Spleen (tissue), 7 donors: Measurements from ENCODE around the gene DNAJB1.

Source experiments
- CTCF ChIP-seq, 11 experiments: fragments of 200-600 bp in 7 of 11; fragments of 450-650 bp in 4 of 11; sonication (generic) in 4 of 11; IDR thresholded peaks in 8 of 11; conservative IDR thresholded peaks in 3 of 11; 1 replicate in 7 of 11; 2 replicates in 4 of 11; pipeline versions ENCODE4 v1.4.0 to v1.8.0; 2016 to 2021; ENCODE audit warnings: antibody characterized with exemption in 11 of 11, inconsistent platforms in 4 of 11, mild to moderate bottlenecking in 1 of 11
- POLR2A ChIP-seq, 3 donors: fragments of 450-650 bp; IDR thresholded peaks; one replicate each; pipeline ENCODE4 v1.5.1; 2017; ENCODE audit warnings: antibody characterized with exemption in 3 of 3, mild to moderate bottlenecking in 1 of 3
- donor health status: DM: no; HTN: no; CAD: no; lungs with moderate emphysema.
- donor health status: DM: no; HTN: no; CAD: no.
- donor health status: DM: no; HTN: no; CAD: no.

DNA sequence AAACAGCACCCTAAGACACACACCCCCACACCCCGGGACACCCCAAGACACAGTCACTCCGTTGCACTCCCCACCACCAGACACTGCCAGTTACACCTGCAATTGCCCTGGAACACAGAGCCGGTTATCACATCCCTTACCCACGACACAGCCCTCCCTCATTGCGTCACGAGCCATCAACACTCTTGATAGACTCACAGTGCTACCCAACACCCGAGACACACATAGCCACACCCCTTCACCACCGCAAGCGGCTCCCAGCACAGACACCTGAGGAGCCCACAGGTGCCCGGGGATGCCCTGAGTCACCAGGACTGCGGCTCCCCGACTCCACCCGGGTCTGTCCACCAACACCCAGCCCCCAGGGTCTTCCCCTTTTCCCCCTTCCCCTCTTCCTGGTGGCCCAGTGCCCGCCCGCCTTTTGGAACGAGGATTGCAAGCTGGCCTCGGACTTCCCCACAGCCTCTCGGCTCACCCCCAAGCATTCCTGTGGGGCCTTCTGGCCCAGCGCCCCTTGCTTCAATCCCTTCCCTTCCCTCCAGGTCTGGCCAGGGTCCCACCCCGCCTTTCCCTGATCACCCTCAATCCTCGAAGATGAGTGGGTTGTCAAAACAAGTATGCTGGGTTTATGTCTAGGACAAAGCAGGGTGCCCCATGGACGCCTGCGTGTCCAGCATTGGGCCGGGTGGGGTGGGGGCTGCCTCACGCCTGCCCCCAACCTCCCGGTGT is 41.4 kb downstream of the DNAJB1 start:
- TF ChIP-seq CTCF (IDR thresholded peaks at IDR 0.05 in 8 of 11, conservative IDR thresholded peaks at IDR 0.05 in 3 of 11) (no peak), POLR2A (IDR thresholded peaks at IDR 0.05) (no peak)
